ENCODE results near the gene RAB6B. TPM values are rescaled to one million over a fixed set of nuclear protein-coding genes. Genes with fewer than 3 reads are reported as not detected.

The RAB6B gene
- total RNA-seq, 2 donors from 2014 or later, result 2.2 to 3.0 TPM

DNA sequence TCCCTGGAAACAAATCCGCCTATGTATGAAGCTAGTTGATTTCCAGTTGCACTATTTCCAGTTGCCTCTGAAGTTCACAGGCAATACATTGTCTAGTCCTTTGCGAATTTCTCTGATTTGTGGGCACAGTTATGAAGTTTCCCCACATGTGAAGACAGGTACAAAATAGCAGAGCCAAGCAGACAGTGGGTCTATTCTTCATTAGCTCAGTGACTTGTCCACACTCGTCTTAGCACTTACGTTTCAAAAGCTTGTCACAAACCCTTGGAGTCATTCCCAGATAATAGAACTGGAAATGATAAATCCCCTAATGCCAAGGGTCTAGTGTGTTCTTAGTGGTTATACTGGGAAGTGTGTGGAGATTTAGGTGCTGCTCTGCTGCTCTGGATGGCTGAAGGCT is 75.6 kb downstream of the RAB6B start:
- no peaks in the 10 kb centered on the region for H3K27me3 Mint-ChIP-seq (ENCODE audit: insufficient read depth)
- 90 to 96% methylated on average over 4 of the region's 4 CpGs for WGBS, 2 experiments (ENCODE audit: insufficient coverage in 1 of 2, insufficient read length in 1 of 2)
- H3K4me3 ChIP-seq (ENCODE audit: low read length), result no peak overlapping the region
- H3K9ac ChIP-seq (ENCODE audit: extremely low read depth, low read length, poor library complexity, severe bottlenecking), result no peak overlapping the region
- H3K9me3 Mint-ChIP-seq, result no peaks in the 10 kb centered on the region
- peaks cover 44% of the 10 kb centered on the region for H3K36me3 Mint-ChIP-seq (ENCODE audit: low read depth)
- H3K4me1 ChIP-seq (ENCODE audit: control insufficient read depth, insufficient read depth, low read length), result peaks cover 2% of the 10 kb centered on the region
- no peak overlapping the region for H3K4me3 Mint-ChIP-seq
- no peaks in the 10 kb centered on the region for H3K9me3 ChIP-seq (ENCODE audit: control insufficient read depth, low read length)
- TF ChIP-seq, protein P1, sequence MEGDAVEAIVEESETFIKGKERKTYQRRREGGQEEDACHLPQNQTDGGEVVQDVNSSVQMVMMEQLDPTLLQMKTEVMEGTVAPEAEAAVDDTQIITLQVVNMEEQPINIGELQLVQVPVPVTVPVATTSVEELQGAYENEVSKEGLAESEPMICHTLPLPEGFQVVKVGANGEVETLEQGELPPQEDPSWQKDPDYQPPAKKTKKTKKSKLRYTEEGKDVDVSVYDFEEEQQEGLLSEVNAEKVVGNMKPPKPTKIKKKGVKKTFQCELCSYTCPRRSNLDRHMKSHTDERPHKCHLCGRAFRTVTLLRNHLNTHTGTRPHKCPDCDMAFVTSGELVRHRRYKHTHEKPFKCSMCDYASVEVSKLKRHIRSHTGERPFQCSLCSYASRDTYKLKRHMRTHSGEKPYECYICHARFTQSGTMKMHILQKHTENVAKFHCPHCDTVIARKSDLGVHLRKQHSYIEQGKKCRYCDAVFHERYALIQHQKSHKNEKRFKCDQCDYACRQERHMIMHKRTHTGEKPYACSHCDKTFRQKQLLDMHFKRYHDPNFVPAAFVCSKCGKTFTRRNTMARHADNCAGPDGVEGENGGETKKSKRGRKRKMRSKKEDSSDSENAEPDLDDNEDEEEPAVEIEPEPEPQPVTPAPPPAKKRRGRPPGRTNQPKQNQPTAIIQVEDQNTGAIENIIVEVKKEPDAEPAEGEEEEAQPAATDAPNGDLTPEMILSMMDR (conservative IDR thresholded peaks at IDR 0.05), result no peak
- H3K27me3 ChIP-seq (ENCODE audit: control insufficient read depth, insufficient read depth, low read length, poor library complexity, severe bottlenecking), result no peaks in the 10 kb centered on the region
- H3K27ac Mint-ChIP-seq, result no peak overlapping the region
- H3K4me1 Mint-ChIP-seq, result no peaks in the 10 kb centered on the region
- peaks cover 61% of the 10 kb centered on the region for H3K36me3 ChIP-seq (ENCODE audit: control insufficient read depth, insufficient read depth, low read length)
- DNase-seq, result no peak
- no peak overlapping the region for H3K27ac ChIP-seq (ENCODE audit: low read depth, low read length)

DNA sequence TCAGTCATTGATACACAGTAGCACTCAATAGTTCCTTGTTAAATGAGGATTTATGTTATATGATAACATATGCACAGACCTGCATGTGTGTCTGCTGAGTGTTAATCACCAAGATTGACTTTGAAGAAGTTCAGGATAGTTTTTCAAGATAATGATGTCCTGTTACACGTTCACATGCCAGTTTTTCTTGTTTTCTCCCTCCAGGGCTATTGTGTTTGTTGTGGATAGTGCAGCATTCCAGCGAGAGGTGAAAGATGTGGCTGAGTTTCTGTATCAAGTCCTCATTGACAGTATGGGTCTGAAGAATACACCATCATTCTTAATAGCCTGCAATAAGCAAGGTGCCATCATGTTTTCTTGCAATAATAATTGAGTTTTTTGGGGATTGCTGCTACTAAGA is 80.3 kb downstream of the RAB6B start:
- Mint-ChIP-seq H3K4me1 (no peaks in the 10 kb centered on the region), H3K9me3 (no peaks in the 10 kb centered on the region), H3K4me3 (no peak overlapping the region), H3K27ac (no peak overlapping the region), H3K36me3 (ENCODE audit: low read depth) (peaks cover 34% of the 10 kb centered on the region), H3K27me3 (ENCODE audit: insufficient read depth) (no peaks in the 10 kb centered on the region)
- Histone ChIP-seq H3K36me3 (ENCODE audit: control insufficient read depth, insufficient read depth, low read length) (peaks cover 84% of the 10 kb centered on the region), H3K4me3 (ENCODE audit: low read length) (no peak overlapping the region), H3K4me1 (ENCODE audit: control insufficient read depth, insufficient read depth, low read length) (no peaks in the 10 kb centered on the region), H3K9ac (ENCODE audit: extremely low read depth, low read length, poor library complexity, severe bottlenecking) (no peak overlapping the region), H3K9me3 (ENCODE audit: control insufficient read depth, low read length) (no peaks in the 10 kb centered on the region), H3K27ac (ENCODE audit: low read depth, low read length) (no peak overlapping the region), H3K27me3 (ENCODE audit: control insufficient read depth, insufficient read depth, low read length, poor library complexity, severe bottlenecking) (no peaks in the 10 kb centered on the region)
- DNase-seq, result no peak
- 97 to 100% methylated on average over 1 to 2 of the region's 2 CpGs for WGBS, 2 experiments (ENCODE audit: insufficient coverage in 1 of 2, insufficient read length in 1 of 2)
- TF ChIP-seq, protein P1 (conservative IDR thresholded peaks at IDR 0.05), result no peak

DNA sequence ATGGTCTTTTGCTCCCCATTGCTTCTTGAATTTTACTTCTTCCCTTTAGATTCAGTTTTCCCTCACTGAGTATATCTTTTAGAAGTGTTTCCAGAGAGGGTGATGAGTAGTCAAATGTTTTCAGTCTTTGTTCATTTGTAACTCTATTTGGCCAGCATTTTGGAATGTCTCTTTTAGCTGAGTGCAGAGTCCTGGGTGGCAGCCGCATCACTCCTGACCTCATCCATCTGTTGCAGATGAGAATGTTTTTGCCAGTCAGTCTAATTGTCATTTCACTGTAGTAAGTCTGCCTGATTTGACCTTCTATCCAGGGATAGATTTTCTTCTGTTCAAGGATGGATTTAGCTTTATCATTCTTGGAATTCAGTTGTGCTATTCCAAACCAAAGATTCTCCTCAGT is 82.8 kb downstream of the RAB6B start:
- H3K4me1 ChIP-seq (ENCODE audit: control insufficient read depth, insufficient read depth, low read length), result no peaks in the 10 kb centered on the region
- Mint-ChIP-seq H3K36me3 (ENCODE audit: low read depth) (peaks cover 40% of the 10 kb centered on the region), H3K27ac (no peak overlapping the region), H3K4me1 (no peaks in the 10 kb centered on the region), H3K27me3 (ENCODE audit: insufficient read depth) (no peaks in the 10 kb centered on the region), H3K9me3 (no peaks in the 10 kb centered on the region), H3K4me3 (no peak overlapping the region)
- no peaks in the 10 kb centered on the region for H3K27me3 ChIP-seq (ENCODE audit: control insufficient read depth, insufficient read depth, low read length, poor library complexity, severe bottlenecking)
- H3K9me3 ChIP-seq (ENCODE audit: control insufficient read depth, low read length), result no peaks in the 10 kb centered on the region
- no peak overlapping the region for H3K4me3 ChIP-seq (ENCODE audit: low read length)
- 100% methylated on average over 1 of the region's 1 CpG for WGBS, 2 experiments (ENCODE audit: insufficient coverage in 1 of 2, insufficient read length in 1 of 2)
- H3K9ac ChIP-seq (ENCODE audit: extremely low read depth, low read length, poor library complexity, severe bottlenecking), result no peak overlapping the region
- TF ChIP-seq, protein P1 (conservative IDR thresholded peaks at IDR 0.05), result no peak
- no peak overlapping the region for H3K27ac ChIP-seq (ENCODE audit: low read depth, low read length)
- peaks cover 88% of the 10 kb centered on the region for H3K36me3 ChIP-seq (ENCODE audit: control insufficient read depth, insufficient read depth, low read length)
- no peak for DNase-seq

All from endodermal cell (in vitro differentiated cells).